ENCODE results near the gene TXNDC5.
A peak's percentile ranks its signal among the peaks of the same experiment; 100 is the strongest.

Gene TXNDC5

GRCh38 chr6:7910654-7911344 lies at the start of gene TXNDC5:
TSS of gene TXNDC5 (minus strand) at chr6:7910788. CDS start at chr6:7910776, 12 bp downstream.
- peak; percentile 71 for DNase-seq

GRCh38 chr6:7960141-7960540 lies 49.6 kb upstream of the TXNDC5 start:
- DNase-seq: no peak

GRCh38 chr6:7959453-7959852 lies 48.9 kb upstream of the TXNDC5 start:
- DNase-seq: no peak

- no peak for DNase-seq
These were observed 47.9 kb upstream of the TXNDC5 start for GRCh38 chr6:7958464-7958863.

- no peak for DNase-seq
These were observed 45.7 kb upstream of the TXNDC5 start for GRCh38 chr6:7956257-7956656.

- no peak for DNase-seq
These were observed 44.1 kb upstream of the TXNDC5 start for GRCh38 chr6:7954477-7955200.

GRCh38 chr6:7953753-7954152 lies 43.2 kb upstream of the TXNDC5 start:
- DNase-seq: no peak

GRCh38 chr6:7939864-7940228 lies 29.3 kb upstream of the TXNDC5 start:
- no peak for DNase-seq

GRCh38 chr6:7939184-7939863 lies 28.7 kb upstream of the TXNDC5 start:
- DNase-seq: no peak

- DNase-seq: no peak
These were observed 28.1 kb upstream of the TXNDC5 start for GRCh38 chr6:7938562-7939183.

GRCh38 chr6:7933794-7934193 lies 23.2 kb upstream of the TXNDC5 start:
- no peak for DNase-seq

- DNase-seq: no peak
These were observed 22.0 kb upstream of the TXNDC5 start for GRCh38 chr6:7932625-7933024.

GRCh38 chr6:7924867-7925266 lies 14.3 kb upstream of the TXNDC5 start:
- no peak for DNase-seq

- DNase-seq: no peak
These were observed 12.0 kb upstream of the TXNDC5 start for GRCh38 chr6:7922596-7922995.

- DNase-seq: no peak
These were observed 11.1 kb upstream of the TXNDC5 start for GRCh38 chr6:7921632-7922092.

GRCh38 chr6:7921046-7921445 lies 10.5 kb upstream of the TXNDC5 start:
- peak; percentile 2 for DNase-seq

- no peak for DNase-seq
These were observed 9.8 kb upstream of the TXNDC5 start for GRCh38 chr6:7920425-7920824.

GRCh38 chr6:7919871-7920270 lies 9.3 kb upstream of the TXNDC5 start:
- no peak for DNase-seq

- DNase-seq: no peak
These were observed 7.8 kb upstream of the TXNDC5 start for GRCh38 chr6:7918403-7918802.

GRCh38 chr6:7917729-7918128 lies 7.1 kb upstream of the TXNDC5 start:
- no peak for DNase-seq

GRCh38 chr6:7916959-7917358 lies 6.4 kb upstream of the TXNDC5 start:
- no peak for DNase-seq

- no peak for DNase-seq
These were observed 4.6 kb upstream of the TXNDC5 start for GRCh38 chr6:7914991-7915789.

GRCh38 chr6:7914311-7914710 lies 3.7 kb upstream of the TXNDC5 start:
- DNase-seq: no peak
